HepG2 (cell line): ENCODE measurements around the gene CFAP300. TPM values are rescaled to one million over a fixed set of nuclear protein-coding genes. Genes with fewer than 3 reads are reported as not detected.

Source experiments
- ATAC-seq: fragments of 200-7000 bp; cut with Tn5 transposase; 3 replicates; pipeline ENCODE4 v1.9.1; 2020; ENCODE audit warnings: mild to moderate bottlenecking, moderate library complexity
- BruUV-seq: library from RNA; stranded (reverse); fragments of 400-500 nt; replicated peaks from 2 replicates; lab custom pipeline; 2021; lab: Mats Ljungman, UMichigan
- CTCF ChIA-PET: fragments of 300-600 bp; formaldehyde crosslinking; extraction: SDS; loops from one replicate; lab custom pipeline; 2021; ENCODE audit warnings: low total read pairs, inconsistent platforms, low intra/inter-chr PET ratio; lab: Yijun Ruan, JAX
- POLR2A ChIA-PET: fragments of 350-600 bp; sonication (Branson Sonifier 250); formaldehyde crosslinking; loops from one replicate; lab custom pipeline; 2020; ENCODE audit warnings: antibody characterized with exemption, inconsistent platforms; lab: Yijun Ruan, JAX
- DNase-seq: peaks from one replicate; pipeline ENCODE4 v3.0.0-alpha.2; 2015; ENCODE audit warnings: low spot score
- FAIRE-seq: peaks from 3 replicates; lab custom pipeline; 2011; peaks lifted over from hg19 to GRCh38; lab: Jason Lieb, UNC
- H2AFZ ChIP-seq: one replicate; pipeline ENCODE4 v1.6.1; 2011; ENCODE audit warnings: low read length, inconsistent platforms
- H3K27ac ChIP-seq: fragments of 300-600 bp; 3 replicates; pipeline ENCODE4 v1.8.0; 2011; ENCODE audit warnings: mixed run types, mild to moderate bottlenecking, mixed read lengths, low read length, inconsistent platforms; ENCODE audit not compliant: insufficient read depth; ENCODE audit errors: extremely low read length
- H3K27me3 ChIP-seq, 2 experiments: fragments of 200-600 bp in 1 of 2; 2 replicates in 1 of 2; 3 replicates in 1 of 2; pipeline versions ENCODE4 v1.6.0 to v1.8.0; 2011; ENCODE audit warnings: low read length in 2 of 2, mild to moderate bottlenecking in 2 of 2, moderate library complexity in 2 of 2, inconsistent platforms in 1 of 2; ENCODE audit not compliant: insufficient read depth in 2 of 2, control insufficient read depth in 1 of 2
- H3K36me3 ChIP-seq, 2 experiments: fragments of 200-600 bp in 1 of 2; replicated peaks in 1 of 2; 2 replicates in 1 of 2; 3 replicates in 1 of 2; pipeline versions ENCODE4 v1.5.1 to v1.8.0; 2011; ENCODE audit warnings: low read length in 2 of 2, inconsistent platforms in 1 of 2; ENCODE audit not compliant: insufficient read depth in 2 of 2, control insufficient read depth in 1 of 2
- H3K4me1 ChIP-seq: 2 replicates; pipeline ENCODE4 v1.5.1; 2012; ENCODE audit warnings: low read length, inconsistent platforms; ENCODE audit not compliant: insufficient read depth
- H3K4me2 ChIP-seq: 2 replicates; pipeline ENCODE4 v1.6.0; 2011; ENCODE audit warnings: low read depth, low read length, inconsistent platforms
- H3K4me3 ChIP-seq, 3 experiments: fragments of 200-600 bp in 1 of 3; sonication (generic), shearing (Covaris generic) in 1 of 3; replicated peaks in 1 of 3; 2 replicates each; pipeline ENCODE4 v1.5.1; 2011 to 2016; ENCODE audit warnings: low read length in 3 of 3, inconsistent platforms in 2 of 3, low read depth in 2 of 3, mild to moderate bottlenecking in 2 of 3, control low read depth in 1 of 3, mixed read lengths in 1 of 3; ENCODE audit not compliant: insufficient read depth in 1 of 3
- H3K79me2 ChIP-seq: one replicate; pipeline ENCODE4 v1.6.1; 2011; ENCODE audit warnings: low read length, inconsistent platforms; ENCODE audit not compliant: insufficient read depth
- H3K9ac ChIP-seq: 2 replicates; pipeline ENCODE4 v1.6.0; 2011; ENCODE audit warnings: mild to moderate bottlenecking, low read depth, low read length, inconsistent platforms; ENCODE audit not compliant: insufficient read depth
- H3K9me3 ChIP-seq: 2 replicates; pipeline ENCODE4 v1.5.1; 2012; ENCODE audit warnings: mild to moderate bottlenecking, low read length
- H4K20me1 ChIP-seq: 2 replicates; pipeline ENCODE4 v1.6.0; 2011; ENCODE audit warnings: inconsistent platforms, mild to moderate bottlenecking, low read length, moderate library complexity; ENCODE audit not compliant: insufficient read depth
- ARID5B ChIP-seq: IDR thresholded peaks from 2 replicates; pipeline ENCODE4 v1.4.0; 2020; ENCODE audit warnings: mild to moderate bottlenecking, missing genetic modification reagents
- EP300 ChIP-seq, 3 experiments: sonication (generic) in 1 of 3; formaldehyde crosslinking in 1 of 3; IDR thresholded peaks; 2 replicates each; pipeline versions ENCODE4 v1.5.1 to v1.6.1; 2011 to 2020; ENCODE audit warnings: low read depth in 2 of 3, low read length in 2 of 3, borderline replicate concordance in 1 of 3, improper control_type of control experiment in 1 of 3, mild to moderate bottlenecking in 1 of 3, missing genetic modification reagents in 1 of 3, moderate library complexity in 1 of 3
- FOXA3 ChIP-seq: IDR thresholded peaks from 2 replicates; pipeline ENCODE4 v1.6.1; 2016; ENCODE audit warnings: missing genetic modification reagents, missing compliant biosample characterization
- HOXA3 ChIP-seq: sonication (generic); formaldehyde crosslinking; IDR thresholded peaks from 2 replicates; pipeline ENCODE4 v1.5.0; 2020; ENCODE audit warnings: missing genetic modification reagents
- KDM6A ChIP-seq: IDR thresholded peaks from 2 replicates; pipeline ENCODE4 v1.6.1; 2016; ENCODE audit warnings: low read depth
- KMT2A ChIP-seq: sonication (generic); formaldehyde crosslinking; IDR thresholded peaks from 2 replicates; pipeline ENCODE4 v1.4.0; 2020; ENCODE audit warnings: missing genetic modification reagents
- MED1 ChIP-seq: sonication (generic); formaldehyde crosslinking; IDR thresholded peaks from 2 replicates; pipeline ENCODE4 v1.4.0; 2020; ENCODE audit warnings: missing genetic modification reagents
- MIXL1 ChIP-seq: IDR thresholded peaks from 2 replicates; pipeline ENCODE4 v1.6.1; 2016
- RNF2 ChIP-seq: fragments of 450-650 bp; conservative IDR thresholded peaks from 2 replicates; pipeline ENCODE4 v1.6.1; 2016; ENCODE audit warnings: low read depth
- SAP130 ChIP-seq: IDR thresholded peaks from 2 replicates; pipeline ENCODE4 v1.6.1; 2016; ENCODE audit warnings: low read depth
- SMARCC2 ChIP-seq: fragments of 450-650 bp; IDR thresholded peaks from 2 replicates; pipeline ENCODE4 v1.6.1; 2017; ENCODE audit warnings: antibody characterized with exemption, mild to moderate bottlenecking
- SOX13 ChIP-seq, 3 experiments: fragments of 450-650 bp in 1 of 3; sonication (generic) in 1 of 3; formaldehyde crosslinking in 1 of 3; IDR thresholded peaks in 2 of 3; conservative IDR thresholded peaks in 1 of 3; 2 replicates each; pipeline versions ENCODE4 v1.5.0 to v1.6.1; 2016 to 2020; ENCODE audit warnings: antibody characterized with exemption in 1 of 3, mild to moderate bottlenecking in 1 of 3, missing compliant biosample characterization in 1 of 3, missing genetic modification reagents in 1 of 3, moderate library complexity in 1 of 3
- SP5 ChIP-seq: IDR thresholded peaks from 2 replicates; pipeline ENCODE4 v1.6.1; 2016; ENCODE audit warnings: low read depth, borderline replicate concordance
- SRSF9 ChIP-seq: fragments of 200-400 bp; formaldehyde crosslinking; IDR thresholded peaks from 2 replicates; pipeline ENCODE4 v1.6.1; 2018; ENCODE audit warnings: borderline replicate concordance, mild to moderate bottlenecking, low read depth, low read length; ENCODE audit not compliant: insufficient read depth, poor library complexity, severe bottlenecking
- STAG1 ChIP-seq: sonication (generic); formaldehyde crosslinking; IDR thresholded peaks from 2 replicates; pipeline ENCODE4 v1.4.0; 2020; ENCODE audit warnings: missing genetic modification reagents
- ZNF576 ChIP-seq: sonication (generic); formaldehyde crosslinking; IDR thresholded peaks from 2 replicates; pipeline ENCODE4 v1.4.0; 2020; ENCODE audit warnings: mild to moderate bottlenecking, missing genetic modification reagents
- ZSCAN9 ChIP-seq: IDR thresholded peaks from 2 replicates; pipeline ENCODE4 v1.6.1; 2016; ENCODE audit warnings: borderline replicate concordance
- WGBS: methylation state at CpG from one replicate; pipeline ENCODE4 v1.1.6; 2017; ENCODE audit warnings: low lambda C conversion rate; 5-methylcytosine and 5-hydroxymethylcytosine counted together
- in situ Hi-C: cut with HindIII; loops from 2 replicates; pipeline ENCODE4 v1.10.0; 2017; ENCODE audit warnings: low pct_unique_long_range_greater_than_20kb; ENCODE audit not compliant: extremely low pct_ligation_motif_present
- intact Hi-C: fragments of 100-400 bp; cut with micrococcal nuclease; formaldehyde crosslinking; loops from one replicate; pipeline ENCODE4 v1.10.0; 2022; ENCODE audit not compliant: unreplicated experiment
- polyA plus RNA-seq, 8 experiments: library from polyadenylated mRNA; depleted of rRNA in 3 of 8; stranded (reverse) in 7 of 8; unstranded in 1 of 8; fragments of >200 nt; fragmentation: Illumina TruSeq in 4 of 8; extraction: Trizol in 4 of 8; gene quantifications; 2 replicates each; pipeline versions ENCODE4 v1.2.1 to v1.2.3, GENCODE V29; 2011 to 2016; ENCODE audit warnings: low read depth in 4 of 8, missing spikeins in 1 of 8, mixed read lengths in 1 of 8; ENCODE audit not compliant: insufficient read depth in 1 of 8
- total RNA-seq, 5 experiments: library from RNA; depleted of rRNA; stranded (reverse); fragments of >200 nt; fragmentation: Illumina TruSeq; extraction: Trizol; gene quantifications; 2 replicates each; pipeline ENCODE4 v1.2.3, GENCODE V29; 2016; ENCODE audit warnings: low read depth in 1 of 5

CFAP300 gene
- total and polyA plus RNA-seq, 2 of the 13 experiments (the other 11 are each of a cell fraction or from before 2014, with no cell fraction given) = not detected

- Histone ChIP-seq H3K79me2 (no peaks in the 10 kb centered on the region), H3K4me3 (no peak overlapping the region; a peak in 1 of 6 replicates), H3K36me3 (no peaks in the 10 kb centered on the region), H4K20me1 (no peaks in the 10 kb centered on the region), H3K27ac (peak overlapping the region; percentile 51), H3K27me3 (no peaks in the 10 kb centered on the region), H3K4me2 (peak overlapping the region; percentile 47), H3K4me1 (peaks cover 35% of the 10 kb centered on the region), H3K9ac (no peak overlapping the region), H3K9me3 (no peaks in the 10 kb centered on the region), H2AFZ (no peak overlapping the region)
- intact Hi-C loops (loop anchor here (1.0 to 5.0 kb wide), 8 partner anchors 14 to 248 kb away; partner anchors contain the start of genes CEP126 and YAP1), in situ Hi-C loops (loop anchor here (10.0 to 25.0 kb wide), 2 partner anchors 83 to 571 kb away; no protein-coding TSS in a partner anchor)
- 2% methylated on average over 4 of the region's 4 CpGs for WGBS
- no TSS peak for BruUV-seq
- ChIA-PET POLR2A (interaction anchor here (1.0 to 2.4 kb wide), 8 partner anchors 13 to 147 kb away, joined by 3 to 12 read pairs (median 4); partner anchors contain the start of gene CEP126), CTCF (interaction anchor here (0.7 to 3.1 kb wide), 5 partner anchors 78 to 155 kb away, joined by 3 to 42 read pairs (median 7); partner anchors contain the start of gene CEP126)
- peak; percentile 92 for ATAC-seq
- DNase-seq = peak; percentile 88
- peak; percentile 88 for FAIRE-seq
- TF ChIP-seq SP5 = peak; percentile 40; the same call in 1 of the 2 replicates
- peak; percentile 79 for TF ChIP-seq STAG1 (CRISPR knock-in tag)
- TF ChIP-seq EP300 (IDR thresholded peaks at IDR 0.05; ENCODE audit: low read depth in 2 of 2, low read length in 2 of 2) = peak in 1 of 2 experiments; percentile 47; a peak in 1 of 4 replicates
- 0 out of 2 replicates have a peak, but pooled peaks have one; percentile 18 for TF ChIP-seq EP300 (CRISPR knock-in tag; IDR thresholded peaks at IDR 0.05; ENCODE audit: borderline replicate concordance)
- peak; percentile 25; the same call in 1 of the 2 replicates for TF ChIP-seq SAP130 (CRISPR knock-in tag)
- 0 out of 2 replicates have a peak, but pooled peaks have one; percentile 19 for TF ChIP-seq ZSCAN9
- peak; percentile 19; the same call in 1 of the 2 replicates for TF ChIP-seq MIXL1 (CRISPR knock-in tag)
- no peak for TF ChIP-seq MED1 (CRISPR knock-in tag)
- TF ChIP-seq HOXA3 (CRISPR knock-in tag) = 0 out of 2 replicates have a peak, but pooled peaks have one; percentile 19
- peak; percentile 85 for TF ChIP-seq ARID5B
- TF ChIP-seq ZNF576 = no peak
- TF ChIP-seq RNF2 = no peak
- TF ChIP-seq SMARCC2 = no peak
- no peak for TF ChIP-seq SRSF9
- no peak for TF ChIP-seq KDM6A (CRISPR knock-in tag)
- no peak for TF ChIP-seq KMT2A (CRISPR knock-in tag)
- TF ChIP-seq SOX13 (IDR thresholded peaks at IDR 0.05) = no peak
- TF ChIP-seq SOX13 (CRISPR knock-in tag; conservative IDR thresholded peaks at IDR 0.05 in 1 of 2, IDR thresholded peaks at IDR 0.05 in 1 of 2) = peak in 1 of 2 experiments; percentile 54; a peak in 1 of 4 replicates
- TF ChIP-seq FOXA3 = peak; percentile 25; the same call in 1 of the 2 replicates
Measured at GRCh38 chr11:102007567-102008437, 39.4 kb upstream of the CFAP300 start.
